ENCODE data around the gene SYTL1.

The SYTL1 gene

GRCh38 chr1:27318136-27318535 lies 23.7 kb upstream of the SYTL1 start:
- DNase-seq (ENCODE audit: low read depth): no peak

- no peak for DNase-seq (ENCODE audit: low read depth)
Observed at GRCh38 chr1:27318596-27318995, 23.2 kb upstream of the SYTL1 start.

DNA sequence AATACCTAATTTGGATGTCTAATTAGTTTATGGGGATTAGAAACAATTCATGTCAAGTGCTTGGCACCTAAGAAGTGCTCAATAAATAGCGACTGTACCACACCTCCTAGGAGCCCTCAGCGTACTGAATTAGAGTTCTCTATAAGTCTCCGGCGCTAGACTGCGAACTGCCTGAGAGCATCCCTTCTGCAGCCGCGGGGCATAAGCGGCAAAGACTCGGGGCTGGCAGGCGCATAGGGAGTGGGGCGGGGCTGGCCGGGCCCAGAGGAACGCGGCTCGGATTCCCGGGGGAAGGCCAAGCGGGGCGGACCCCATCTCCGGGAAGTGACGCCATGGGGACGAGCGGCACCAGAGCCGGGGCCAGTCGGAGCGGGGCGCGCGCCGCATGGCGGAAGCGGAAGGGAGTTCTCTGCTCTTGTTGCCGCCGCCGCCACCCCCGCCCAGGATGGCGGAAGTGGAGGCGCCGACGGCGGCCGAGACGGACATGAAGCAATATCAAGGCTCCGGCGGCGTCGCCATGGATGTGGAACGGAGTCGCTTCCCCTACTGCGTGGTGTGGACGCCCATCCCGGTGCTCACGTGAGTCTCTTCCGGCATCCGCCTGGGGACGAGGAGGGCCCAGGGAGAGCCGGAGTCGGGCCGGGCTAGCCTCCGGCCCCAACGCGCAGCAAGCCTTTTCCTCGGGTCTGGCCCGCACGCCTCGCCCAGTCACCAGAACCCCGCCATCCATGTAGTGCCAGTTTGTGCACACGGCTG lies 19.8 kb upstream of the SYTL1 start, which contains the start of gene TMEM222:
Gene TMEM222 (plus strand): TSS at position 351 of the 756 bp plus-strand sequence. CDS start 35 bp downstream, at position 386.
- peak; percentile 96 for DNase-seq (ENCODE audit: low read depth)

- DNase-seq (ENCODE audit: low read depth): no peak
Observed at GRCh38 chr1:27322569-27323240, 19.1 kb upstream of the SYTL1 start.

- no peak for DNase-seq (ENCODE audit: low read depth)
Observed at GRCh38 chr1:27325286-27325685, 16.5 kb upstream of the SYTL1 start.

GRCh38 chr1:27327964-27328363 lies 13.9 kb upstream of the SYTL1 start:
- no peak for DNase-seq (ENCODE audit: low read depth)

DNA sequence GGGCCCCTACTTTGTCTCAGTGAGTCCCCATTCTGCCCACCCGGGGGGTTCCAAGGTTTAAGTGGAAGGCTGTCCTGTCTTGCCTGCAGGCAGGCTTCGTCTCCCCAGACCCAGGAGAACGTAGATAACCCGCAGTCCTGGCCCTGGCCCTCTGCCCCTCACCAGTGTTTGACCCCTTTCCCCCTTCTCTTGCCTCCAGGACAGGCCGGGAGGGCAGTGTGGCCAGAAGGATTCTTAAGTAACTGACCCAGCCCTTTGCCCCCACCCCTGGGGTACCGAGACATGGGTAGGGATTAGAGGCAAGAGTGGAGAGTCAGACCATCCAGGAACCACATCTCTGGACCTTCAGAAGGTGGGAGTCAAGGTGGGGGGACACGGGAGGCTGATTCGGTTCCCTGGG lies 11.0 kb upstream of the SYTL1 start:
- DNase-seq (ENCODE audit: low read depth): no peak

DNA sequence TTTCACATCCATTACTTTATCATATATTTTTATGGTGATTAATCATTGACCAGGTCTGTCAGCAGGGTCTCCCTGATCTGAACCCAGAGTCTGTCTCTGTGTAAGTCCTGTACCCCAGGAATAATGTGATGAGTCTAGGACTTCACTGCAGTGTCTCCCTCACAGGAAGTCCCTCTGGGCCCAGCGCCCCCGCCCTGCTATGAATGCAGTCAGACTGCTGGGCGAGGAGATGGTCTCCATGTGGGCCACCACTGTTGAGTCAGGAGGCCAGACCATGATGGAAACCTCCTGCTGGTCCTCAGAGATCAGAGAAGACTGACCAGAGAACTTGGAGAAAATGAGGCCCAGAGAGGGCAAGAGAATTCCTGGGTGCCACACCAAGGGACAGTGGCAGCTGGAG lies 10.4 kb upstream of the SYTL1 start:
- no peak for DNase-seq (ENCODE audit: low read depth)

DNA sequence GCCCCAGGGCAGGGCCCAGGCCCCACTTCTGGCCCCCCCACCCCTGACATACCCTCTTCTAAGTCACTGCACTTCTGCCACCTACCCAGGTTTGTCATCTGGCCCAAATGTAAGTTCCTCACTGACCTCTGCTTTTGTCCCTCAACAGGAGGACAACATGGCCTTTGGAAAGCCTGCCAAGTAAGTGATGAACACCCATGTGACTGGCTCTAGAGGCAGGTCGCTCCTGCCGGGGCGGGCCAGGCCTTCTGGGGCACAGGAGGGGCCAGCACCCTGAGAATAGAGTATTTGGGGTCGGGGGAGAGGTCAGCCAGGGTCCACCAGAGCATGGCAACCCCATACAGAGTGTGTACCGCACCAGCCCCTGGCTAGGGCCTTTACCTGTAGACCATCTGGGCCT lies 9.9 kb upstream of the SYTL1 start:
- no peak for DNase-seq (ENCODE audit: low read depth)

DNA sequence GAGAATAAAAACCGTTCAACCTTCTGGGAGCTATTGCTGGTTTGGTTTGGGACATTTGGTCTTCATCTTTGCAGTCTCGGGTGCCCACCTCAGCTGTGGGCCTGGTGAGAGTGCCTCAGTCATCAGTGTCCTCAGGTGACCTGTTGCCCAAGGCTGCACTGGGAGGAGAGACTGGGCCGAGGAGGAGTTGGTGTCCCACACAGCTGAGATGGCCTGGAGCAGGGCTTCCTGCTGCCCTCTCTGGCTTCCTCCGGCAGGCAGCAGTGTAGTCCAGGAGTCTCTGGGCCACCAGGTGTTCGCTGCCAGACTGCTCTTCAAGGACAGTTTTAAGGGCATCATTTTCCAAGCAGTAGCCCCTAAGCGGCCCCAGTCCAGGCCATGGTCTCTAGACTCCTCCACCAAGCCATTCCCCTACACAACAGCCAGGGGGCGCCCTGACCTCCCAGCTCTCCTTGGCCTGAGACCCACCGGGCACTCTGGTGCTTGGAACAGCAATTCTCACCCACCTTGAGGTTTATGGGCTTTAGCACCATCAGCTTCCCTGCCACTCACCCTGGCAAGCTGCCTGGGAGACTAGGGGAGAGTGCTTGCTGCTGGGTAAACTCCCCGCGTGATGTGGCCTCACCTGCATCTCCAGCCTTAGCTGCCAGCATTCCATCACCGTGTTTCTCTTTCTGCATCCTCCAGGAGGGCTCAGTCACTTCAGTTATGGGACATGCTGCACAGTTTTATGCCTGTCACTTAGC lies 9.1 kb upstream of the SYTL1 start:
- DNase-seq (ENCODE audit: low read depth): peak; percentile 31

DNA sequence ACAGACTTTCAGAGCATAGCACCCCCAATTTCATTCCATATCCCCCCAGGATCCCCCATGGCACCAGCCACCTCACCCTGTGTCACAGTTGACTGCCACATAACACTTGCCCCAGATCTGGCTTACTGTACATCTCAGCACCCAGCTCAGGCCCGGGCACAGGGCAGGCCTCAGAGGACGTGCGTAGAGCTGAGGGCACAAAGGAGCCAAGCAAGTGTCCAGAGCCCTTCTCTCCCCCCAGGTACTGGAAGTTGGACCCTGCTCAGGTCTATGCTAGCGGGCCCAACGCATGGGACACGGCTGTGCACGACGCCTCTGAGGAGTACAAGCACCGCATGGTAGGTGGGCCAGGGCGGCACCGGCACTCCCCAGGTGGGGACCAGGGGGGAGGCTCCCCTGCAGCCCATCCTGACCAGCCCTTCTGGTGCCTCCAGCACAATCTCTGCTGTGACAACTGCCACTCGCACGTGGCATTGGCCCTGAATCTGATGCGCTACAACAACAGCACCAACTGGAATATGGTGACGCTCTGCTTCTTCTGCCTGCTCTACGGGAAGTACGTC lies 8.0 kb upstream of the SYTL1 start:
- DNase-seq (ENCODE audit: low read depth): no peak

DNA sequence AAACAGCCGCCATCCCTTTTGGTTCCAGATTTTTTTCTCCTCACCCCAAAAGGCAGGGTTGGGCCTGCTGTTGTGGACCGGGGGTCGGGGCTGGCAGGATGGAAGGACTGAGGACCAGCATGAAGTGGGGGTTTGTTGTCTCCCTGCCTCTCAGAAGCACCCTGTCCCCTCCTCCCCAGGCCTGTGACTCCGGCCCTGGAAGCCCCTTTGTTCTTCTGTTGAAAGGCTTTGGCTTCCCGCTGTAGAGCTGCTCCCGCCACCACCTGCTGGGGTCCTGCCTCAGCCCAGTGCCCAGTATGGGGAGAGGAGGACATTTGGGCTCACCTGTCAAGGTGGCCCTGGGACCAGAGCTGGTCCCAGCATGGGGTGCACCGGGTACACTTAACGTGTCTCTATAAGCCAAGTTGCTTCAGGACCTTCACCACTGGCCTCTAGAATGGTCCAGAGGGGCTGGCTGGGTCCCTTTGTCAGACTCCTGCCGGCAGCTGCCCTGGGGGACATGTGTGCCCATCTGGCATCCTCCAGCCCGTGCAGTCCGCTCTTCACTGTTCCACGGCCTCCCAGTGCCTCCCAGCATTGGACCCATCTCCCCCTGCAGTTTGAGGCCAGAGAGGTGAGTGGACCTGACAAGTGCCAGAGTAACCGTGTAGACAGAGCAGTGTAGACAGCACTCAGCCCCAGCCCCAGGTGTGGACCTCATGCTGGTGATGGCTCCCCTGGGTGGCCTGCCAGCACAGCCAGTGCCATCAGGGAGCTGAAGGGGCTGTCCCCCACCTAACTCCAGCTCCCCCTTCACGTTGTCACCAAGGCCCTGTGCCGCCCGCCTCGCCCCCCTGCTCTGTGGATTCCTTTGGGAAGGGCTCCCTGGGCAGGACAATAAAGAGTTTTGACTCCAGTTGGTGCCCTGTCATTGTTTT lies 6.1 kb upstream of the SYTL1 start:
- no peak for DNase-seq (ENCODE audit: low read depth)

DNA sequence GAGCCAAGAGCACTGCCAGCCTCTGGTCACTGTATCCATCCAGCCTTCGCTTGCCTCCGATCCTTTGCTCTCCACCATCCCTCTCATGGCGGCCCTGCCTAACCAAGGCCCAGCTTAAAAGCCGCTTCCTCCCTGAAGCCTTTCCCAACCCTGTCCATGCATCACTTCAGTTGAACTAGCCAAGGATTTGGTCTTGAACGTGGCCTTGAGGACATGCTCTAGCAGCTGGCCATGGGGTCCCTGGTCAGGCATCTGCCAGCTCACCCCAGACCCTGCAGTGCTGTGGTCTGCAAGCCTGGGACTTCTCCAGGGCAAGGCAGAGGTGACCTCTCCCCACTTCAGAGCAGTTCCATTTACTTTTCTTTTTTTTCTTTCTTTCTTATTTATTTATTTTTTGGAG lies 5.1 kb upstream of the SYTL1 start:
- no peak for DNase-seq (ENCODE audit: low read depth)

DNA sequence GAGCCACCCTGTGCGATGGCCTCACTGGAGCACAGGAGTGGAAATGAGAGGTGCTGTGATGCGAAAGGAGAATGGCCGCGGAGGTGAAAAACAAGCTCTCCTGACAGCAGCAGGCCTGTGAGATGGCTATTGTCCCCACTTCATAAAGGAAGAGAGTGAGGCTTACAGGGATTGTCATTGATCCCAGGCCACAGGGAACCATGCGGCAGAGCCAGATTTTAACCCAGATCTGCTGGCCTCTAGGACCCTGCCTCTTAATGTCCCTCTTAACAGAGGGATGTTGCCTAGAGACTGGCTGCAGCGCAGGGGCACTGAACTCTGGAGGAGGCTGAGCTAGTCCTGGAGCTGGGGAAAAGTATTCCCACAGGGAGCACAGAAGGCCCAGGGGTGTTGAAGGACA lies 3.1 kb upstream of the SYTL1 start:
- DNase-seq (ENCODE audit: low read depth): no peak

DNA sequence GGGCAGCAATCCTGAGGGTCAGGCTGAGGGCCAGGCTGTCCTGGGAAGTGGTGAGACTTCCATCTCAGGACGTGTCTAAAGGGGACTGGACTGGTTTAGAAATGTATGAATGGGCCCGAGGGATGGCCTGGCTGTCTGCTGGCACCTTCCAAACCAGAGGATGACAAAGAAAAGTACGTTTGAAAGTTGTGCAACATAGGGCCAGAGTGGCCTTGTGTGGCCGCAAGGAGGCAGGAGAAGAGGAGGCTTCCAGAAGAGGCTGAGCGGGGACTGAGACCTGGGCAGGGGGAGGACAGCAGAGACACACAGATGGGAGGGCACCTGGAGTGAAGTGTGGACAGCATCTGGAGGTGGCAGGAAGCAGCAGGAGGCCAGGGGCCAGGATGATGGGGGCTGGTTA lies 2.6 kb upstream of the SYTL1 start:
- no peak for DNase-seq (ENCODE audit: low read depth)

- no peak for DNase-seq (ENCODE audit: low read depth)
Observed at GRCh38 chr1:27342391-27342777, 562 bp downstream of the SYTL1 start.

DNA sequence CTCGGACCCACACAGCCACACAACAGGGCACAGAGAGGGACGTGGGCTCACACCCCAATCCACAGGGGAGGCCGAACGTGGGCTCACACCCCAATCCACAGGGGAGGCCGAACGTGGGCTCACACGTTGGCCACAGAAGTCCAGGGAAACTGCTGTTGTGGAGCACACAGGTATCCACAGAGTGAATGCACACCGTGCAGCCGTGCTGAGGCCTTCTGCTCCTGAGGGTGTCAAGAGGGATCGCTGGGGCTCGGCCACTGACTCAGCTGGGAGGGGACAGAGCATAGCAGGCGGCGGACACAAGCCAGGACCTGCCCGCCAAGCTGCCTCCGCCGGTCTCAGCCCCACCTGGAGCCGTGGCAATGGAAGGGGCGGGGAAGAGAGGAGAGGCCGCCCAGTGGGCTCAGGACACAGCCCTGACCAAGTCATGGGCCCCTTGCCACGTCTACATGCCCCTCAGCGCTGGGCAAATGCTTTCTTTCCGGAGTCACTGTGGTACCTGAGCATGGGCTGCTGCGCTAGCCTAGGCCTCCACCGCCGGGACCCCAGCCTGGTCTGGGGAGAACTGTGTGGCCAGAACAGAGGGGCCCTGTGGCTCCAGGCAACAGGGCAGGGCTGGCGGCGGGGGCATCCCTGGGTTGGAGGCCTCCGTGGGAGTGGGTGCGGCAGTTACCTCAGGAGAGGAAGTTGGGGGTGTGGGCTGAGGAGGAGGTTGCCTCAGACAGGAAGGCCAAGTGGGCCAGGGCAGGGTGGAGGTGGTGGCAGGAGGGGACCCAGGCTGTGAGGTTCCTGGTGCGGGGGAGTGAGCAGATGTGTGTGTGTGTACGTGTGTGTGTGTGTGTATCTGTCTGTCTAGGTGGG lies 1.2 kb downstream of the SYTL1 start:
- no peak for DNase-seq (ENCODE audit: low read depth)

DNA sequence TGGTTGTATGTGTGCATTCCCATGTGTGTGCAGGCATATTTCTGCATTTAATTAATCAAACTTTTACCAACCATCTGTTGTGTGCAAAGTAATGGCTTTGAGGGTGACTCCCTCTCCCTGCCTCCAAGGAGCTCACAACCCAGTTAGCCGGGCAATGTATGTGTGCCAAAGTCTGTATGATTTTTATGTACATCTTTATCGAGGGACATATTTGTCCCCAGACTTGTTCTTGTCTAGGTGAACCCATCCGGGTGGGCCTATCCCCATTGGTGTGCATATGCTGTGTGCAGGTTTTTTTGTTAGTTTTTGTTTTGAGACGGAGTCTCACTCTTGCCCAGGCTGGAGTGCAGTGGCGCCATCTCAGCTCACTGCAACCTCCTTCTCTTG lies 1.8 kb downstream of the SYTL1 start:
- DNase-seq (ENCODE audit: low read depth): no peak

GRCh38 chr1:27345272-27345671 lies 3.5 kb downstream of the SYTL1 start:
- no peak for DNase-seq (ENCODE audit: low read depth)

DNA sequence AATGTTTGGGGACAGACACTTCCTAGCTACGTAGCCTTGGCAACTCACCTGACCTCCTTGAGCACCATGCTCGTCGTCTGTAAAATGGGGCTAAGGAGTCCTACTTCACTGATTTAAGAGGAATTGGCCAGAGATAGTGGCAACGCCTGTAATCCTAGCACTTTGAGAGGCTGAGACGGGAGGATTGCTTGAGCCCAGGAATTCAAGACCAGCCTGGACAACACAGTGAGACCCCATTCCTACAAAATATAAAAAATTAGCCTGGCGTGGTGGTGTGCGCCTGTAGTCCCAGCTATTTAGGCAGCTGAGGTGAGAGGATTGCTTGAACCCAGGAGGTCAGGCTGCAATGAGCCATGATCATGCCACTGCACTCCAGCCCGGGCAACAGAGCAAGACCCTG lies 4.5 kb downstream of the SYTL1 start:
- DNase-seq (ENCODE audit: low read depth): no peak

Measured in stimulated activated CD8-positive, alpha-beta memory T cell treated with anti-CD3 and anti-CD28 coated beads, Interleukin-4, amount 100 ng/mL, for 24 hours (primary cell).